Measurements from ENCODE around the gene GAS6. TPM values are rescaled to one million over a fixed set of nuclear protein-coding genes. Genes with fewer than 3 reads are reported as not detected.
"Not testable (repeated sequence)": the region's sequence is repeated elsewhere in the genome, so short reads cannot be mapped to it uniquely, and the experiment has no call there.

GAS6 gene
- total RNA-seq, 1 donor from 2014 or later = 42.9 TPM

- peak overlapping the region; percentile 96 for H3K27ac Mint-ChIP-seq
- H3K36me3 Mint-ChIP-seq = peaks cover 3% of the 10 kb centered on the region
- peaks cover 17% of the 10 kb centered on the region for H3K4me1 Mint-ChIP-seq (ENCODE audit: unreplicated experiment)
- TF ChIP-seq CTCF (conservative IDR thresholded peaks at IDR 0.05) = no peak
- H3K9me3 Mint-ChIP-seq = no peaks in the 10 kb centered on the region
- DNase-seq (ENCODE audit: extremely low spot score, unreplicated experiment) = no peak
- peak overlapping the region; percentile 89 for H3K4me3 Mint-ChIP-seq
- no peaks in the 10 kb centered on the region for H3K27me3 Mint-ChIP-seq
Observed at GRCh38 chr13:113837560-113838355, 26.1 kb downstream of the GAS6 start.

- peaks cover 17% of the 10 kb centered on the region for H3K4me1 Mint-ChIP-seq (ENCODE audit: unreplicated experiment)
- DNase-seq (ENCODE audit: extremely low spot score, unreplicated experiment) = no peak
- H3K4me3 Mint-ChIP-seq = peak overlapping the region; percentile 89
- peak overlapping the region; percentile 96 for H3K27ac Mint-ChIP-seq
- H3K9me3 Mint-ChIP-seq = no peaks in the 10 kb centered on the region
- H3K27me3 Mint-ChIP-seq = no peaks in the 10 kb centered on the region
- H3K36me3 Mint-ChIP-seq = peaks cover 3% of the 10 kb centered on the region
- no peak for TF ChIP-seq CTCF (conservative IDR thresholded peaks at IDR 0.05)
Observed at GRCh38 chr13:113836768-113837559, 26.9 kb downstream of the GAS6 start.

DNA sequence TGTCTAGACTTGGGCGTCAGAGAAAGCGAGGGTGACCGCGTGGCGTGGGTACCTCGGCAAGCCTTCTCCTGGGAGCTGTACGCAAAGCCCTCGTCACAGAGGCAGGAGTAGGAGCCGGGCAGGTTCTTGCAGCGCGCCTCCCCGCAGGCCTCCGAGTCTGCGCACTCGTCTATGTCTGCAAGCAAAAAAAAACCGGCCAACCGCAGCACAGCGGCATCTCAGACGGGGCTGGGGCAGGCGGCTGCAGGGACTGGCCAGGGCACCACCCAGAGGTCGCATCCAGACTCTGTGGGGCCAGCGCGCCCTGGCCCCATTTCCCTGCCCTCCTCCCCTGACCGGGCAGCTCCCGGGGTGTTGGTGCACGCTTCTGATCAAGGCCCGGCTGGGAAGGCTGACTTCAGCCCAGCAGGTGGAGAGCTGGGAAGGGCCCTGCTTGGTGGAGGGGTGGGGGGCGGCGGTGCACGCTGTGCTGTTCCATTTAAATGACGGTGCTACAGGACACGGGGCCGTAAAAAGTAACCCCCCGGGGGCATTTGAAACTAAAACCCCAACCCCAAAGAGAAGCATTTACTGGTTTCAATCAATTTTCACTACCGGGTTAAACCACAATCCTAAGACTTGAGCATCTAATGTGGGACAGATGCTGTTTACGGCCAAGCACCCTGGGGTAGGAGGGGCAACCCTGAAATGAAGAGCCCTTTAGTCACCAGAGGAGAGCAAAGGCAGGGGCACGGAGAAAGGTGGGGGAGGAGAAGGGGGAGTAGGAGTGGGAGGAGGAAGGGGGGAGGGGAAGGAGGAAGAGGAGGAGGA is 28.2 kb downstream of the GAS6 start:
- H3K27me3 Mint-ChIP-seq = no peaks in the 10 kb centered on the region
- peaks cover 17% of the 10 kb centered on the region for H3K4me1 Mint-ChIP-seq (ENCODE audit: unreplicated experiment)
- H3K9me3 Mint-ChIP-seq = no peaks in the 10 kb centered on the region
- no peak overlapping the region for H3K4me3 Mint-ChIP-seq
- no peak for TF ChIP-seq CTCF (conservative IDR thresholded peaks at IDR 0.05)
- no peak for DNase-seq (ENCODE audit: extremely low spot score, unreplicated experiment)
- peaks cover 3% of the 10 kb centered on the region for H3K36me3 Mint-ChIP-seq
- peak overlapping the region; percentile 31 for H3K27ac Mint-ChIP-seq

GRCh38 chr13:113834496-113835200 is 29.2 kb downstream of the GAS6 start:
- peaks cover 3% of the 10 kb centered on the region for H3K36me3 Mint-ChIP-seq

GRCh38 chr13:113834006-113834405 is 29.9 kb downstream of the GAS6 start:
- H3K4me3 Mint-ChIP-seq; H3K27me3 Mint-ChIP-seq; H3K36me3 Mint-ChIP-seq; H3K9me3 Mint-ChIP-seq; DNase-seq (ENCODE audit: extremely low spot score, unreplicated experiment): not testable (repeated sequence)
- Mint-ChIP-seq H3K4me1 (ENCODE audit: unreplicated experiment) (peaks cover 17% of the 10 kb centered on the region), H3K27ac (peak overlapping the region; percentile 71)

More at GRCh38 chr13:113834496-113835200, 29.2 kb downstream of the GAS6 start:
- Mint-ChIP-seq H3K4me1 (ENCODE audit: unreplicated experiment) (peaks cover 17% of the 10 kb centered on the region), H3K27me3 (no peaks in the 10 kb centered on the region), H3K27ac (peak overlapping the region; percentile 31), H3K9me3 (no peaks in the 10 kb centered on the region), H3K4me3 (no peak overlapping the region)
- TF ChIP-seq CTCF (conservative IDR thresholded peaks at IDR 0.05) = no peak
- no peak for DNase-seq (ENCODE audit: extremely low spot score, unreplicated experiment)

Data from type B pancreatic cell (in vitro differentiated cells).